ENCODE results near the gene CEP170. TPM values are rescaled to one million over a fixed set of nuclear protein-coding genes. Genes with fewer than 3 reads are reported as not detected.
A peak's percentile ranks its signal among the peaks of the same experiment; 100 is the strongest.

Gene CEP170
- total RNA-seq, 1 experiment from 2014 or later, result 94.7 TPM

GRCh38 chr1:243270097-243270864, 15.2 kb upstream of the CEP170 start (continued):
- no peak for TF ChIP-seq ZNF281 (CRISPR knock-in tag; IDR thresholded peaks at IDR 0.05)
- TF ChIP-seq ZNF232 (CRISPR knock-in tag; IDR thresholded peaks at IDR 0.05), result no peak
- TF ChIP-seq STAT6 (CRISPR knock-in tag; conservative IDR thresholded peaks at IDR 0.05; ENCODE audit: low read depth), result no peak
- TF ChIP-seq NR2C2 (CRISPR knock-in tag; IDR thresholded peaks at IDR 0.05), result no peak
- no peak for TF ChIP-seq ZNF425 (CRISPR knock-in tag; conservative IDR thresholded peaks at IDR 0.05)

- Mint-ChIP-seq H3K27ac (no peak overlapping the region), H3K4me1 (peaks cover 19% of the 10 kb centered on the region), H3K4me3 (no peak overlapping the region), H3K9me3 (no peaks in the 10 kb centered on the region), H3K27me3 (ENCODE audit: low read depth) (no peaks in the 10 kb centered on the region), H3K36me3 (no peaks in the 10 kb centered on the region)
- ChIA-PET POLR2A (no interaction called here), CTCF (interaction anchor here (1.0 kb wide), 1 partner anchor 75 kb away, joined by 3 read pairs; no protein-coding TSS in a partner anchor)
- ATAC-seq (peak; percentile 11; the same call in 1 of the 2 replicates), DNase-seq (ENCODE audit: low spot score) (no peak)
- TF ChIP-seq USF2 (CRISPR knock-in tag; IDR thresholded peaks at IDR 0.05) (no peak), FOXK1 (CRISPR knock-in tag; IDR thresholded peaks at IDR 0.05) (no peak), MLX (CRISPR knock-in tag; IDR thresholded peaks at IDR 0.05) (no peak), ARID4B (CRISPR knock-in tag; IDR thresholded peaks at IDR 0.05; ENCODE audit: borderline replicate concordance) (no peak), NR2C2 (CRISPR knock-in tag; IDR thresholded peaks at IDR 0.05) (no peak), ZNF263 (CRISPR knock-in tag; IDR thresholded peaks at IDR 0.05; ENCODE audit: low read depth) (no peak)
Observed at GRCh38 chr1:243269461-243269801, 14.3 kb upstream of the CEP170 start.

Data from WTC11 (cell line).